ENCODE measurements around the gene BAK1. TPM values are rescaled to one million over a fixed set of nuclear protein-coding genes. Genes with fewer than 3 reads are reported as not detected.

The BAK1 gene
- total and polyA plus RNA-seq, 2 of the 13 experiments (the other 11 are each of a cell fraction or from before 2014, with no cell fraction given), result 15.0 to 23.8 TPM

DNA sequence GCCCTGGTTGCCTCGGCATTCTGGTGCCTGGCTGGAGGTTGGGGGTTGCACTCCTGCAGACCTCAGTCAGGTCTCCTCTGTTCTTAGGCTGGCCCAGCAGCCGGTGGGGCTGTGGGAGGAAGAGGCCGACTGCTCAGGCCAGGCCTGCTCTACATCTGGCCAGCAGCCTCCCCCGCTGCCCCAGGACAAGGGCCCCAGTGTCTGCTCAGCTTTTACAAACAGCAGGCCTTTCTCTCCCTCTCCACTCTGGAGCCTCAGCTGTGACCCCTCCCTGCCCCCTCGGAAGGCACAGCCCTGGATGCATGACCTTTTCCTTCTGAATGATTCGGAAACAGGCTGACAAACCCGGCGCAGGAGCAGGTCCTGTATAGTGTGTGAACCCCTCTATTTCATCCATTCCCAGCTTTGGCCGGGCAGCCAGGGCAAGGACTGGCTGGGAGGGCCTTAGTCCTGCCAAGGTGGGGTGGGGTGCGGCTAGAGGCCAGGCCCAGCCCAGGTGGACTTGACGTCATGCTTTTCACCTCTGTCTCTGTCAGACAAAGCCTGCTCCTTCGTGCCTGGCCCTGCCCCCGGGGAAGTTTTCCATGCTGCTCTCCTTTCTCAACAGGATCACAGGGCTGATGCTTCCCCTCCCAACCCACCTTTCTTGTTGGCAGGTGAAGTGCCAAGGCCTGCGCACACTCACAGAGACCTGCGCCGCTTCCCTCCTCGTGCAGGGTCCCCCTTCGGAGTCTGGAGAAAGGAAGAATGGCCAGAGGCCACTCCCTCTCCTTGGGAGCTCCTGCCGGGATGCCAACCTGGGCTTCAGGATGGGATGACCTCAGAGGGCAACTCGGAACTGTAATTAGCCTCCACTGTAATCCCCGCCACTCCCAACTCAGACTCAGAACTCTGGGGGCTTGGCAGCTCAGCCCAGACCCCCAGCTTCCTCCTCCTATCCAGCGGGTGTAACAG is 31.0 kb upstream of the BAK1 start (continued):
- TF ChIP-seq XRCC5 (optimal IDR thresholded peaks at IDR 0.05; ENCODE audit: low read length), result peak; percentile 63
- TF ChIP-seq POLR2A (IDR thresholded peaks at IDR 0.05; ENCODE audit: insufficient read depth in 1 of 2, low read depth in 2 of 2, low read length in 2 of 2), result no peak
- TF ChIP-seq ZNF354B (CRISPR knock-in tag; IDR thresholded peaks at IDR 0.05), result no peak

DNA sequence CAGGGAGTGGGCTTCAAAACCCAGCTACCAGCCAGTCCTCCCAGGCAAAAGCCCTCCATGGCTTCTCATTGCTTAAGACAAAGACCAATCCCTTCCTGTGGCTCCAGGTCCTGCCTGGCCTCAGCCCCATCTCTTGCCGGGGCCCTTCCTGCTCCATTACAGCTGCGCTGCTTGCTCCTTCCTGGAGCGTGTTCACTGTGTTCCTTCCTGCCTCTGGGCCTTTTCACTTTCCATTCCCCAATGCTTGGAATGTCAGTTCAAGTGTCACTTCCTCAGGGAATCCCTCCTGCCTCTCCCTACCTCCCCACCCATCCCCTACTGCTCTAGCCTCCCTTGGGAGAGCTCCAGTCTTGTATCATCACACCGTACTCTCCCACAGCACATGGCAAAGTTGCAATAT is 30.0 kb upstream of the BAK1 start:
- intact Hi-C loops (cut with micrococcal nuclease; ENCODE audit: unreplicated experiment), result loop anchor here (1.0 kb wide), 1 partner anchor 23 kb away; no protein-coding TSS in a partner anchor
- no peak for DNase-seq (ENCODE audit: low spot score)
- Histone ChIP-seq H2AFZ (ENCODE audit: low read length) (no peak overlapping the region), H4K20me1 (ENCODE audit: insufficient read depth, low read length) (no peaks in the 10 kb centered on the region), H3K4me3 (replicated peaks in 1 of 3; ENCODE audit: insufficient read depth in 1 of 3, low read depth in 2 of 3, low read length in 3 of 3) (peak overlapping the region in 1 of 3 experiments; percentile 59; a peak in 2 of 6 replicates), H3K9ac (ENCODE audit: insufficient read depth, low read depth, low read length) (peak overlapping the region; percentile 35), H3K9me3 (ENCODE audit: low read length) (no peaks in the 10 kb centered on the region), H3K4me1 (ENCODE audit: insufficient read depth, low read length) (peaks cover 81% of the 10 kb centered on the region), H3K4me2 (ENCODE audit: low read depth, low read length) (peak overlapping the region; percentile 77), H3K79me2 (ENCODE audit: insufficient read depth, low read length) (no peaks in the 10 kb centered on the region), H3K27me3 (ENCODE audit: control insufficient read depth in 1 of 2, insufficient read depth in 2 of 2, low read length in 2 of 2) (no peaks in the 10 kb centered on the region; a peak in 1 of 5 replicates), H3K27ac (ENCODE audit: extremely low read length, insufficient read depth, low read length) (no peak overlapping the region), H3K36me3 (replicated peaks in 1 of 2; ENCODE audit: control insufficient read depth in 1 of 2, insufficient read depth in 2 of 2, low read length in 2 of 2) (no peaks in the 10 kb centered on the region)
- no peak for ATAC-seq
- BruUV-seq (replicated peaks), result no TSS peak
- FAIRE-seq, result no peak
- ChIA-PET CTCF (ENCODE audit: low intra/inter-chr PET ratio, low total read pairs) (no interaction called here), POLR2A (interaction anchor here (0.9 to 5.3 kb wide), 4 partner anchors 10 to 101 kb away, joined by 5 to 37 read pairs (median 11); partner anchors contain the start of gene UQCC2)
- 22% methylated on average over 4 of the region's 4 CpGs for WGBS (ENCODE audit: low lambda C conversion rate)
- TF ChIP-seq TEAD3 (CRISPR knock-in tag; optimal IDR thresholded peaks at IDR 0.05; ENCODE audit: borderline replicate concordance), result peak; percentile 12
- TF ChIP-seq, protein P1, sequence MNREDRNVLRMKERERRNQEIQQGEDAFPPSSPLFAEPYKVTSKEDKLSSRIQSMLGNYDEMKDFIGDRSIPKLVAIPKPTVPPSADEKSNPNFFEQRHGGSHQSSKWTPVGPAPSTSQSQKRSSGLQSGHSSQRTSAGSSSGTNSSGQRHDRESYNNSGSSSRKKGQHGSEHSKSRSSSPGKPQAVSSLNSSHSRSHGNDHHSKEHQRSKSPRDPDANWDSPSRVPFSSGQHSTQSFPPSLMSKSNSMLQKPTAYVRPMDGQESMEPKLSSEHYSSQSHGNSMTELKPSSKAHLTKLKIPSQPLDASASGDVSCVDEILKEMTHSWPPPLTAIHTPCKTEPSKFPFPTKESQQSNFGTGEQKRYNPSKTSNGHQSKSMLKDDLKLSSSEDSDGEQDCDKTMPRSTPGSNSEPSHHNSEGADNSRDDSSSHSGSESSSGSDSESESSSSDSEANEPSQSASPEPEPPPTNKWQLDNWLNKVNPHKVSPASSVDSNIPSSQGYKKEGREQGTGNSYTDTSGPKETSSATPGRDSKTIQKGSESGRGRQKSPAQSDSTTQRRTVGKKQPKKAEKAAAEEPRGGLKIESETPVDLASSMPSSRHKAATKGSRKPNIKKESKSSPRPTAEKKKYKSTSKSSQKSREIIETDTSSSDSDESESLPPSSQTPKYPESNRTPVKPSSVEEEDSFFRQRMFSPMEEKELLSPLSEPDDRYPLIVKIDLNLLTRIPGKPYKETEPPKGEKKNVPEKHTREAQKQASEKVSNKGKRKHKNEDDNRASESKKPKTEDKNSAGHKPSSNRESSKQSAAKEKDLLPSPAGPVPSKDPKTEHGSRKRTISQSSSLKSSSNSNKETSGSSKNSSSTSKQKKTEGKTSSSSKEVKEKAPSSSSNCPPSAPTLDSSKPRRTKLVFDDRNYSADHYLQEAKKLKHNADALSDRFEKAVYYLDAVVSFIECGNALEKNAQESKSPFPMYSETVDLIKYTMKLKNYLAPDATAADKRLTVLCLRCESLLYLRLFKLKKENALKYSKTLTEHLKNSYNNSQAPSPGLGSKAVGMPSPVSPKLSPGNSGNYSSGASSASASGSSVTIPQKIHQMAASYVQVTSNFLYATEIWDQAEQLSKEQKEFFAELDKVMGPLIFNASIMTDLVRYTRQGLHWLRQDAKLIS (CRISPR knock-in tag; IDR thresholded peaks at IDR 0.05), result no peak
- TF ChIP-seq PAX8 (CRISPR knock-in tag; IDR thresholded peaks at IDR 0.05; ENCODE audit: borderline replicate concordance), result no peak
- peak; percentile 16; the same call in 1 of the 2 replicates for TF ChIP-seq BORCS8-MEF2B (CRISPR knock-in tag; IDR thresholded peaks at IDR 0.05)
- TF ChIP-seq, protein P2, sequence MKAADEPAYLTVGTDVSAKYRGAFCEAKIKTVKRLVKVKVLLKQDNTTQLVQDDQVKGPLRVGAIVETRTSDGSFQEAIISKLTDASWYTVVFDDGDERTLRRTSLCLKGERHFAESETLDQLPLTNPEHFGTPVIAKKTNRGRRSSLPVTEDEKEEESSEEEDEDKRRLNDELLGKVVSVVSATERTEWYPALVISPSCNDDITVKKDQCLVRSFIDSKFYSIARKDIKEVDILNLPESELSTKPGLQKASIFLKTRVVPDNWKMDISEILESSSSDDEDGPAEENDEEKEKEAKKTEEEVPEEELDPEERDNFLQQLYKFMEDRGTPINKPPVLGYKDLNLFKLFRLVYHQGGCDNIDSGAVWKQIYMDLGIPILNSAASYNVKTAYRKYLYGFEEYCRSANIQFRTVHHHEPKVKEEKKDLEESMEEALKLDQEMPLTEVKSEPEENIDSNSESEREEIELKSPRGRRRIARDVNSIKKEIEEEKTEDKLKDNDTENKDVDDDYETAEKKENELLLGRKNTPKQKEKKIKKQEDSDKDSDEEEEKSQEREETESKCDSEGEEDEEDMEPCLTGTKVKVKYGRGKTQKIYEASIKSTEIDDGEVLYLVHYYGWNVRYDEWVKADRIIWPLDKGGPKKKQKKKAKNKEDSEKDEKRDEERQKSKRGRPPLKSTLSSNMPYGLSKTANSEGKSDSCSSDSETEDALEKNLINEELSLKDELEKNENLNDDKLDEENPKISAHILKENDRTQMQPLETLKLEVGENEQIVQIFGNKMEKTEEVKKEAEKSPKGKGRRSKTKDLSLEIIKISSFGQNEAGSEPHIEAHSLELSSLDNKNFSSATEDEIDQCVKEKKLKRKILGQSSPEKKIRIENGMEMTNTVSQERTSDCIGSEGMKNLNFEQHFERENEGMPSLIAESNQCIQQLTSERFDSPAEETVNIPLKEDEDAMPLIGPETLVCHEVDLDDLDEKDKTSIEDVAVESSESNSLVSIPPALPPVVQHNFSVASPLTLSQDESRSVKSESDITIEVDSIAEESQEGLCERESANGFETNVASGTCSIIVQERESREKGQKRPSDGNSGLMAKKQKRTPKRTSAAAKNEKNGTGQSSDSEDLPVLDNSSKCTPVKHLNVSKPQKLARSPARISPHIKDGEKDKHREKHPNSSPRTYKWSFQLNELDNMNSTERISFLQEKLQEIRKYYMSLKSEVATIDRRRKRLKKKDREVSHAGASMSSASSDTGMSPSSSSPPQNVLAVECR (CRISPR knock-in tag; IDR thresholded peaks at IDR 0.05; ENCODE audit: borderline replicate concordance), result 0 out of 2 replicates have a peak, but pooled peaks have one; percentile 2
- no peak for TF ChIP-seq YEATS2 (CRISPR knock-in tag; IDR thresholded peaks at IDR 0.05; ENCODE audit: borderline replicate concordance)
- peak; percentile 3; the same call in 1 of the 2 replicates for TF ChIP-seq CBX5 (CRISPR knock-in tag; IDR thresholded peaks at IDR 0.05; ENCODE audit: borderline replicate concordance)
- TF ChIP-seq U2AF1 (optimal IDR thresholded peaks at IDR 0.05; ENCODE audit: low read depth, low read length), result no peak
- in situ Hi-C loops (cut with HindIII; ENCODE audit: extremely low pct_ligation_motif_present, low pct_unique_long_range_greater_than_20kb), result no loop called here

All from HepG2 (cell line).